Panc1 (cell line): ENCODE data around the gene IGSF11. TPM values are rescaled to one million over a fixed set of nuclear protein-coding genes. Genes with fewer than 3 reads are reported as not detected.

ENCODE experiments used
- ATAC-seq: fragments of 200-7000 bp; cut with Tn5 transposase; 2 replicates; pipeline ENCODE4 v1.9.1; 2020; ENCODE audit warnings: mild to moderate bottlenecking, moderate library complexity
- BruUV-seq: library from RNA; stranded (reverse); fragments of 400-500 nt; replicated peaks from 2 replicates; lab custom pipeline; 2021; lab: Mats Ljungman, UMichigan
- CTCF ChIA-PET: fragments of 300-600 bp; sonication (Branson Sonifier 250); formaldehyde crosslinking; loops from one replicate; lab custom pipeline; 2022; ENCODE audit warnings: antibody characterized with exemption; lab: Charles Lee
- POLR2A ChIA-PET: fragments of 300-600 bp; sonication (Branson Sonifier 250); formaldehyde crosslinking; loops from one replicate; lab custom pipeline; 2022; ENCODE audit warnings: antibody characterized with exemption; lab: Charles Lee
- DNase-seq: peaks from one replicate; pipeline ENCODE4 v3.0.0-alpha.2; 2010; ENCODE audit warnings: low read depth, low spot score
- H3K27ac ChIP-seq: 2 replicates; pipeline ENCODE4 v1.5.1; 2011; ENCODE audit warnings: mild to moderate bottlenecking, low read length, inconsistent platforms
- H3K27me3 ChIP-seq: fragments of 200-500 bp; sonication (Bioruptor generic); 2 replicates; pipeline ENCODE4 v1.6.0; 2014; ENCODE audit warnings: low read length, inconsistent platforms; ENCODE audit not compliant: control insufficient read depth, insufficient read depth
- H3K36me3 ChIP-seq: fragments of 200-500 bp; sonication (Bioruptor generic); 2 replicates; pipeline ENCODE4 v1.5.1; 2014; ENCODE audit warnings: inconsistent platforms, mild to moderate bottlenecking, low read length, moderate library complexity; ENCODE audit not compliant: control insufficient read depth, insufficient read depth
- H3K4me1 ChIP-seq: 2 replicates; pipeline ENCODE4 v1.5.1; 2011; ENCODE audit warnings: inconsistent platforms, mild to moderate bottlenecking, low read length, moderate library complexity; ENCODE audit not compliant: control insufficient read depth, insufficient read depth
- H3K4me3 ChIP-seq, 2 experiments: 2 replicates each; pipeline ENCODE4 v1.5.1; 2011 to 2012; ENCODE audit warnings: low read depth in 2 of 2, low read length in 2 of 2, mild to moderate bottlenecking in 2 of 2, inconsistent platforms in 1 of 2, moderate library complexity in 1 of 2
- H3K9me3 ChIP-seq: fragments of 200-500 bp; sonication (Bioruptor generic); 2 replicates; pipeline ENCODE4 v1.5.1; 2014; ENCODE audit warnings: low read depth, mild to moderate bottlenecking, inconsistent platforms, low read length, moderate library complexity; ENCODE audit not compliant: control insufficient read depth, insufficient read depth
- CTCF ChIP-seq: fragments of 450-650 bp; IDR thresholded peaks from 2 replicates; pipeline ENCODE4 v1.5.1; 2017; ENCODE audit warnings: mild to moderate bottlenecking
- POLR2AphosphoS5 ChIP-seq: IDR thresholded peaks from 2 replicates; pipeline ENCODE4 v1.6.1; 2012; ENCODE audit warnings: mild to moderate bottlenecking, low read depth, low read length, moderate library complexity
- SIN3A ChIP-seq: IDR thresholded peaks from 2 replicates; pipeline ENCODE4 v1.6.1; 2012; ENCODE audit warnings: low read depth, mild to moderate bottlenecking, low read length, moderate library complexity, borderline replicate concordance; ENCODE audit not compliant: insufficient read depth
- TCF7L2 ChIP-seq: IDR thresholded peaks from 2 replicates; pipeline ENCODE4 v1.6.1; 2011; ENCODE audit warnings: mild to moderate bottlenecking, low read depth, low read length, inconsistent platforms
- in situ Hi-C: cut with HindIII; loops from 2 replicates; pipeline ENCODE4 v1.10.0; 2016; ENCODE audit warnings: low sequenced_read_pairs, low pct_unique_long_range_greater_than_20kb
- intact Hi-C: fragments of 100-400 bp; cut with micrococcal nuclease; formaldehyde crosslinking; loops from one replicate; pipeline ENCODE4 v1.10.0; 2022; ENCODE audit not compliant: unreplicated experiment
- total RNA-seq: library from RNA; stranded (reverse); gene quantifications from one replicate; pipeline ENCODE4 v1.2.1, GENCODE V29; 2021; ENCODE audit not compliant: unreplicated experiment
- TF ChIP-seq, protein P1 (sequence below), 2 experiments: IDR thresholded peaks; 2 replicates each; pipeline ENCODE4 v1.6.1; 2011 to 2012; ENCODE audit warnings: low read depth in 2 of 2, control low read depth in 1 of 2, low read length in 1 of 2, mild to moderate bottlenecking in 1 of 2, moderate library complexity in 1 of 2; ENCODE audit not compliant: insufficient read depth in 1 of 2

Gene IGSF11
- total RNA-seq, 1 experiment from 2014 or later, result 0.33 TPM

DNA sequence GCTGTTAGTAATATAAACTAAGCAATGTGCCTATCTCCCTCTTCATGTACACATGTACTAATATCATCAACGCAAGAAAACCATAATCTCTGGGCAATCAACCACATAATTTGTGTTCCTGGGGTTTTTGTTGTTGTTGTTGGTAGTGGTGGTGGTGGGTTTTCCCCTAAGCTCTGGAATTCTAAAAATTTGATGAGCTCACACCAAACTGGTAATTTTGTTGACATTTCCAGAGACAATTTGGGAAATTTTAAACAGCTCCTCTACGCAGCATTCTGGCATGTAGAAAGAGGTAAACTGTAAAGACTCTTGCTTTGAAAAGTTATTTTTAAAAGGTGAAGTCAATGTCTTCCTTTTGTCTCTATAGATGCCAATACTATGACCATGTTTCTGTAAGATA, 126.7 kb downstream of the IGSF11 start:
- POLR2A ChIA-PET, result no interaction called here
- H3K27me3 ChIP-seq, result 0 out of 2 replicates have a peak, but pooled peaks cover 4% of the 10 kb centered on the region
- no peaks in the 10 kb centered on the region for H3K9me3 ChIP-seq
- no peak for DNase-seq
- BruUV-seq, result no TSS peak
- in situ Hi-C loops, result no loop called here
- no peaks in the 10 kb centered on the region for H3K36me3 ChIP-seq
- no peak for TF ChIP-seq SIN3A
- TF ChIP-seq, protein P1, sequence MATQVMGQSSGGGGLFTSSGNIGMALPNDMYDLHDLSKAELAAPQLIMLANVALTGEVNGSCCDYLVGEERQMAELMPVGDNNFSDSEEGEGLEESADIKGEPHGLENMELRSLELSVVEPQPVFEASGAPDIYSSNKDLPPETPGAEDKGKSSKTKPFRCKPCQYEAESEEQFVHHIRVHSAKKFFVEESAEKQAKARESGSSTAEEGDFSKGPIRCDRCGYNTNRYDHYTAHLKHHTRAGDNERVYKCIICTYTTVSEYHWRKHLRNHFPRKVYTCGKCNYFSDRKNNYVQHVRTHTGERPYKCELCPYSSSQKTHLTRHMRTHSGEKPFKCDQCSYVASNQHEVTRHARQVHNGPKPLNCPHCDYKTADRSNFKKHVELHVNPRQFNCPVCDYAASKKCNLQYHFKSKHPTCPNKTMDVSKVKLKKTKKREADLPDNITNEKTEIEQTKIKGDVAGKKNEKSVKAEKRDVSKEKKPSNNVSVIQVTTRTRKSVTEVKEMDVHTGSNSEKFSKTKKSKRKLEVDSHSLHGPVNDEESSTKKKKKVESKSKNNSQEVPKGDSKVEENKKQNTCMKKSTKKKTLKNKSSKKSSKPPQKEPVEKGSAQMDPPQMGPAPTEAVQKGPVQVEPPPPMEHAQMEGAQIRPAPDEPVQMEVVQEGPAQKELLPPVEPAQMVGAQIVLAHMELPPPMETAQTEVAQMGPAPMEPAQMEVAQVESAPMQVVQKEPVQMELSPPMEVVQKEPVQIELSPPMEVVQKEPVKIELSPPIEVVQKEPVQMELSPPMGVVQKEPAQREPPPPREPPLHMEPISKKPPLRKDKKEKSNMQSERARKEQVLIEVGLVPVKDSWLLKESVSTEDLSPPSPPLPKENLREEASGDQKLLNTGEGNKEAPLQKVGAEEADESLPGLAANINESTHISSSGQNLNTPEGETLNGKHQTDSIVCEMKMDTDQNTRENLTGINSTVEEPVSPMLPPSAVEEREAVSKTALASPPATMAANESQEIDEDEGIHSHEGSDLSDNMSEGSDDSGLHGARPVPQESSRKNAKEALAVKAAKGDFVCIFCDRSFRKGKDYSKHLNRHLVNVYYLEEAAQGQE (IDR thresholded peaks at IDR 0.05; ENCODE audit: insufficient read depth in 1 of 2, low read depth in 2 of 2, low read length in 1 of 2), result no peak
- no peak for TF ChIP-seq TCF7L2
- TF ChIP-seq POLR2AphosphoS5, result no peak
- TF ChIP-seq CTCF, result no peak
- ATAC-seq, result no peak
- CTCF ChIA-PET, result no interaction called here
- H3K27ac ChIP-seq, result no peak overlapping the region
- no peaks in the 10 kb centered on the region for H3K4me1 ChIP-seq
- intact Hi-C loops, result no loop called here
- no peak overlapping the region for H3K4me3 ChIP-seq

DNA sequence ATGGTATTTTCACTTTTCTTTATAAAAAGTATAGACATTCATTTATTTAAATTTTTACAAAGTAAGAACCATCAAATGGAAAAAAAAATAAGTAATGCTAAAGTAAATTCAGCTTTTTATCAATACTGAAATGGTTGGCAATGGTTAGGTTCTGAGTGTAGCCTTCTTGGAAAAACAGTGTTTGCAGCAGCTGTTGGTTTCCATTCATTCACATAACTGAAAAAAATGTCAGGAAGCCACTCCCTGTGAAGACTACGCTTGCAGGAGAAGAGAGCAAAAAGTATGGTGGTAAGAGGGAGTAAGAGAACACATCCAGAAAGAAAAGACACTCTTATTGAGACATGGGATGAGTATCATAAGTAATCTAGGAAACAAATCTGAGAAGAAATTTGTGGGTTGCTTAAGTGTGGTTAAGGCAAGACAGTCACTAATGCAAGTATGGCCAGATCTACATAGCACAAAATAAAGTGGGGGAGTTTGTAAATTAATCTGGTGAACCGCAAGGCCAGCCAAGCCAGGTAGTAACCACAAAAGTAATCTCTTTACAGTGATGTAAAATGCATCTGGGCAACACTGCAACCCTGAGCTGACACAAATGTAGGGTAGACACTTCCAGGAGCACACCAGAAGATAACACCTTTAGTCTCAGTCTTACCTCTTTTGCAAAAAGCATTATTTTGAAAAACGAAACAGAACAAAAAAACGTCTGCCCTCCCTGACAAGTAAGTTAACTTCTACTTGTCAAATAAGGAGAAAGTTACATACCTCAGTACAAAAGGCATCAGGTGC, 133.7 kb downstream of the IGSF11 start:
- peaks cover 4% of the 10 kb centered on the region; the same call in 1 of the 2 replicates for H3K27me3 ChIP-seq
- DNase-seq (no peak), ATAC-seq (no peak)
- BruUV-seq, result no TSS peak
- intact Hi-C loops, result no loop called here
- in situ Hi-C loops, result no loop called here
- POLR2A ChIA-PET, result no interaction called here
- no peaks in the 10 kb centered on the region for H3K4me1 ChIP-seq
- no peak overlapping the region for H3K4me3 ChIP-seq
- CTCF ChIA-PET, result no interaction called here
- H3K9me3 ChIP-seq, result no peaks in the 10 kb centered on the region
- TF ChIP-seq POLR2AphosphoS5, result no peak
- TF ChIP-seq, protein P1 (IDR thresholded peaks at IDR 0.05; ENCODE audit: insufficient read depth in 1 of 2, low read depth in 2 of 2, low read length in 1 of 2), result no peak
- H3K27ac ChIP-seq, result no peak overlapping the region
- no peaks in the 10 kb centered on the region for H3K36me3 ChIP-seq
